ENCODE measurements around the gene WDR1. TPM values are rescaled to one million over a fixed set of nuclear protein-coding genes. Genes with fewer than 3 reads are reported as not detected.

Gene WDR1
- total RNA-seq, 1 experiment from 2014 or later, result 199 TPM

DNA sequence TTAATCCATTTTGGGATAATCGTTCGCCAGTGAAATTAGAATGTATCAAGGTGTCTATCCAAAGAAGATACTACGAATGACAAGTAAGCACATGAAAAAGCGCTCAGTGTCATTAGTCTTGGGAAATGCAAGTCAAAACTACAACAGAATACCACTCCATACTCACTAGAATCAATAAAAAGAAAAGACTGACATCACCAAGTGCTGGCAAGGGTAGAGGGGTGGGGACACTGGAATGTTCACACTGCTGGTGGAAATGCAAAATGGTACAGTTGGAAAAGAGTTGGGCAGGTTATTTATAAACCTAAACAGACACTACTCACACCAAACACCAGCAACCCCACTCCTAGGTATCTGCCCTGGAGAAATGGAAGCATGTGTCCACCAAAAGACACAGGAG is 11.2 kb downstream of the WDR1 start:
- no TSS peak for BruUV-seq (replicated peaks)
- H3K36me3 Mint-ChIP-seq (ENCODE audit: insufficient read depth, unreplicated experiment), result peaks cover 39% of the 10 kb centered on the region
- H3K4me1 Mint-ChIP-seq (ENCODE audit: low read depth, unreplicated experiment), result peaks cover 51% of the 10 kb centered on the region
- H3K9me3 Mint-ChIP-seq (ENCODE audit: low read depth, unreplicated experiment), result no peaks in the 10 kb centered on the region
- H3K4me3 Mint-ChIP-seq (ENCODE audit: low read depth, unreplicated experiment), result no peak overlapping the region
- CTCF ChIA-PET, result interaction anchor here (0.7 kb wide), 1 partner anchor 73 kb away, joined by 3 read pairs; no protein-coding TSS in a partner anchor
- H3K27ac Mint-ChIP-seq (ENCODE audit: unreplicated experiment), result peak overlapping the region; percentile 48
- no peaks in the 10 kb centered on the region for H3K27me3 Mint-ChIP-seq (ENCODE audit: unreplicated experiment)
- intact Hi-C loops (cut with micrococcal nuclease; ENCODE audit: unreplicated experiment), result no loop called here
- no peak for DNase-seq
- TF ChIP-seq, protein P1, sequence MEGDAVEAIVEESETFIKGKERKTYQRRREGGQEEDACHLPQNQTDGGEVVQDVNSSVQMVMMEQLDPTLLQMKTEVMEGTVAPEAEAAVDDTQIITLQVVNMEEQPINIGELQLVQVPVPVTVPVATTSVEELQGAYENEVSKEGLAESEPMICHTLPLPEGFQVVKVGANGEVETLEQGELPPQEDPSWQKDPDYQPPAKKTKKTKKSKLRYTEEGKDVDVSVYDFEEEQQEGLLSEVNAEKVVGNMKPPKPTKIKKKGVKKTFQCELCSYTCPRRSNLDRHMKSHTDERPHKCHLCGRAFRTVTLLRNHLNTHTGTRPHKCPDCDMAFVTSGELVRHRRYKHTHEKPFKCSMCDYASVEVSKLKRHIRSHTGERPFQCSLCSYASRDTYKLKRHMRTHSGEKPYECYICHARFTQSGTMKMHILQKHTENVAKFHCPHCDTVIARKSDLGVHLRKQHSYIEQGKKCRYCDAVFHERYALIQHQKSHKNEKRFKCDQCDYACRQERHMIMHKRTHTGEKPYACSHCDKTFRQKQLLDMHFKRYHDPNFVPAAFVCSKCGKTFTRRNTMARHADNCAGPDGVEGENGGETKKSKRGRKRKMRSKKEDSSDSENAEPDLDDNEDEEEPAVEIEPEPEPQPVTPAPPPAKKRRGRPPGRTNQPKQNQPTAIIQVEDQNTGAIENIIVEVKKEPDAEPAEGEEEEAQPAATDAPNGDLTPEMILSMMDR (IDR thresholded peaks at IDR 0.05; ENCODE audit: unreplicated experiment), result no peak

DNA sequence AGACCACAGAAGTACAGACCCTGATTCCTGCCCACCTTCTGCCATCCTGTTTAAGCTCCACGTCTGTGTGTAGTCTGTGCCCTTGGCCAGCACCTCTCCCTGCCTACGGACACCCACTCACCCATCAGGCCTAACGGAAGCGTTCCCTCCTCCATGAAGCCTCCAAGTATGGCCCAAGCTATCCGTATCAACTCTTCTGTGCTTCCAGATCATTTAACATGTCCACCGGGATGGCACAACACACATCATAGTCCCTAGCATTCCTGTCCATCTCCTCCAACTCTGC is 11.7 kb downstream of the WDR1 start:
- Mint-ChIP-seq H3K36me3 (ENCODE audit: insufficient read depth, unreplicated experiment) (peaks cover 39% of the 10 kb centered on the region), H3K4me1 (ENCODE audit: low read depth, unreplicated experiment) (peaks cover 51% of the 10 kb centered on the region), H3K9me3 (ENCODE audit: low read depth, unreplicated experiment) (no peaks in the 10 kb centered on the region), H3K4me3 (ENCODE audit: low read depth, unreplicated experiment) (no peak overlapping the region), H3K27ac (ENCODE audit: unreplicated experiment) (peak overlapping the region; percentile 48), H3K27me3 (ENCODE audit: unreplicated experiment) (no peaks in the 10 kb centered on the region)
- no peak for DNase-seq
- TF ChIP-seq, protein P1 (IDR thresholded peaks at IDR 0.05; ENCODE audit: unreplicated experiment), result no peak
- intact Hi-C loops (cut with micrococcal nuclease; ENCODE audit: unreplicated experiment), result no loop called here
- BruUV-seq (replicated peaks), result no TSS peak
- CTCF ChIA-PET, result no interaction called here

DNA sequence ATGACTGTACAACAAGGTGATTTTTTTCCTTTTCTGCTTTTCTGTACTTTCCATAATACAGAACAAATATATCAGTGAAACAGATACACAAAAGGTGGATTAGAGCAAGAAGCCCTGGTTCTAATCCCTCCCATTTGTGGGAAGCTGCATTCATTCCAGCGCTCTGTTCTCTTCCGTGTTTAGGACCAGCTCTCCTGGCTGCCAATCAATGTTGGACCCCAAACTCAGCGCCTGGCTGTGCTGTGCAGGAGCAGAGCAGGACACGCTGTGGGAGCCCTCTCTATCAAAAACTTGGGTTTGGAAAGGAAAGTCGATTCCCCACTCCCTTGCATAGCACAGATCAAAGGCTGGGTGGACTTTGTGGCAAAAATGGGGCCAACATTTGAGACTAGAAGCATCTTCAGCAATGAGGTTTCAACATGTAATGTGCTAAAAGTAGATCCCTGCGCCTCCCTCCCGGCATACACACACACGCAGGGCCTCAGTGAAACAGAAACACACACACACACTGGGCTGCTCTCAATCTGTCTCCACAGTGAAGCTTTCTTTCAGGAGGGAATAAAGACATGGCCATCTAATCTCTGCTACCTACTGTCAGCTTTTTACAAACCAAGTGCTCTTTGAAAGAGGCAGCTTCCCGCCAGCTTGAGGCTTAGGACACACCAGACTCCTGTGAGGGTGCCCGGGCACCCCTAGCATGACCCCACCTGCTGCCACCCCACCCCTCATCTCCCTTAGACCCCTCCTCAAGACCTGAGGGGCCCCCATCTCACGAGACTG is 12.2 kb downstream of the WDR1 start:
- intact Hi-C loops (cut with micrococcal nuclease; ENCODE audit: unreplicated experiment), result no loop called here
- CTCF ChIA-PET, result no interaction called here
- no TSS peak for BruUV-seq (replicated peaks)
- Mint-ChIP-seq H3K27ac (ENCODE audit: unreplicated experiment) (peak overlapping the region; percentile 48), H3K9me3 (ENCODE audit: low read depth, unreplicated experiment) (no peaks in the 10 kb centered on the region), H3K27me3 (ENCODE audit: unreplicated experiment) (no peaks in the 10 kb centered on the region), H3K4me3 (ENCODE audit: low read depth, unreplicated experiment) (no peak overlapping the region), H3K4me1 (ENCODE audit: low read depth, unreplicated experiment) (peaks cover 48% of the 10 kb centered on the region), H3K36me3 (ENCODE audit: insufficient read depth, unreplicated experiment) (peaks cover 43% of the 10 kb centered on the region)
- TF ChIP-seq, protein P1 (IDR thresholded peaks at IDR 0.05; ENCODE audit: unreplicated experiment), result no peak
- DNase-seq, result no peak

DNA sequence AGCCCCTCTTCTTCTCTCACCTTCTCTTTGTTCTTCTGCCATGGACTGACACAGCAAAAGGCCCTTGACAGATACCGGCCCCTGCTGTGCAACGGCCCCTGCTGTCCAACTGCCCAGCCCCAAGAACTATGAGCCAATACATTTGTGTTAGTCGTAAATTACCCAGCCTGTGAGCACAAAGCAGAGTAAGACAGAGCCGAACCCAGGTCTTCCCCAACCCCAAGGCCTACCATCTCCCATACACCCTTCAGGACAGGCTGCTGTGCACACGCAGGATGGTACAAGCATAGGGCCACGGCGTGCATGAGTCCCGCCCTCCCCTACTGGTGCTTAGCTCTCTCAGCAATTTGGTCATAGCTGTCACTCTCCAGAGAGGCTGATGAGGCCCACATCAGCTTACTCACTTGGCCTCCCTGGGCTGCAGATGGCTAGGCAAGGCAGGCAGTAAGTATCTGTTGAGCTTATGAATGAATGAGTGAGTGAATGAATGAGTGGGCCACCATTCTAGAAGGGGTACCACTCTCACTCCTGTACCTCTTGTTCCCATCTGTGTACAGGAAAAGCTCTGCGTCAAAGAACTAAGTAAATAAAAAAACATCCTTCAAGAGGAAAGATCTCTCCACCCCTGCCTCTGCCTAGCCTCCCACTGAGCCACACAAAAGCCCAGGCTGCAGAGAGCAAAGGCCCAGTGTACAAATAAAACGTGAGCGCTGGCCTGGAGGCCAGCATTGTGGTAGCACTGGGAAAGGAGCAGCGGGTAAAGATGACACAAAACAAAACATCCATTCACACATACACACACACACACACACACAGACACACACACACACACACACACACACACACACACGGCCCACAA is 13.9 kb downstream of the WDR1 start:
- H3K4me3 Mint-ChIP-seq (ENCODE audit: low read depth, unreplicated experiment), result no peak overlapping the region
- TF ChIP-seq, protein P1 (IDR thresholded peaks at IDR 0.05; ENCODE audit: unreplicated experiment), result no peak
- intact Hi-C loops (cut with micrococcal nuclease; ENCODE audit: unreplicated experiment), result no loop called here
- DNase-seq, result no peak
- no peaks in the 10 kb centered on the region for H3K9me3 Mint-ChIP-seq (ENCODE audit: low read depth, unreplicated experiment)
- CTCF ChIA-PET, result no interaction called here
- H3K36me3 Mint-ChIP-seq (ENCODE audit: insufficient read depth, unreplicated experiment), result peaks cover 37% of the 10 kb centered on the region
- peaks cover 37% of the 10 kb centered on the region for H3K4me1 Mint-ChIP-seq (ENCODE audit: low read depth, unreplicated experiment)
- no TSS peak for BruUV-seq (replicated peaks)
- no peaks in the 10 kb centered on the region for H3K27me3 Mint-ChIP-seq (ENCODE audit: unreplicated experiment)
- no peak overlapping the region for H3K27ac Mint-ChIP-seq (ENCODE audit: unreplicated experiment)

Measured in Calu3 (cell line).